Tibial artery (tissue), 4 donors: ENCODE data around the gene MLXIPL.

ENCODE experiments used
- DNase-seq, 2 donors: peaks; one replicate each; pipeline ENCODE4 v3.0.0-alpha.2; 2019
- H3K27ac ChIP-seq, 2 donors: fragments of 200-600 bp; sonication (generic) in 1 of 2; 1 replicate in 1 of 2; 2 replicates in 1 of 2; pipeline ENCODE4 v1.5.1; 2018 to 2019; ENCODE audit warnings: mild to moderate bottlenecking in 1 of 2
- H3K27me3 ChIP-seq, 2 donors: fragments of 200-600 bp; sonication (generic) in 1 of 2; one replicate each; pipeline versions ENCODE4 v1.5.1 to v1.6.0; 2016 to 2019
- H3K36me3 ChIP-seq, 3 donors: fragments of 200-600 bp; sonication (generic) in 2 of 3; one replicate each; pipeline ENCODE4 v1.5.1; 2016 to 2019; ENCODE audit warnings: mild to moderate bottlenecking in 2 of 3
- H3K4me1 ChIP-seq, 4 donors: fragments of 200-600 bp; sonication (generic) in 2 of 4; 1 replicate in 3 of 4; 2 replicates in 1 of 4; pipeline ENCODE4 v1.5.1; 2016 to 2019
- H3K4me3 ChIP-seq, 2 donors: fragments of 200-600 bp; sonication (generic) in 1 of 2; 1 replicate in 1 of 2; 2 replicates in 1 of 2; pipeline ENCODE4 v1.5.1; 2018 to 2019; ENCODE audit warnings: mild to moderate bottlenecking in 2 of 2
- H3K9me3 ChIP-seq, 3 donors: fragments of 200-600 bp; sonication (generic) in 1 of 3; one replicate each; pipeline ENCODE4 v1.5.1; 2016 to 2019
- CTCF ChIP-seq, 2 experiments: fragments of 200-600 bp in 1 of 2; fragments of 450-650 bp in 1 of 2; IDR thresholded peaks; one replicate each; pipeline ENCODE4 v1.5.1; 2017 to 2019; ENCODE audit warnings: antibody characterized with exemption in 2 of 2, mild to moderate bottlenecking in 1 of 2, moderate library complexity in 1 of 2
- intact Hi-C: fragments of 100-400 bp; cut with DNase I; formaldehyde crosslinking; loops from one replicate; pipeline ENCODE4 v1.15.0; 2023; ENCODE audit warnings: low total_unique reads

MLXIPL gene

GRCh38 chr7:73560109-73560835 is 64.0 kb downstream of the MLXIPL start:
- no peak for DNase-seq
- intact Hi-C loops = loop anchor here (2.0 kb wide), 1 partner anchor 17 kb away; no protein-coding TSS in a partner anchor
- no peak for TF ChIP-seq CTCF (IDR thresholded peaks at IDR 0.05)
- Histone ChIP-seq H3K27ac (no peak overlapping the region), H3K4me1 (peaks cover 0 to 17% (median 14%) of the 10 kb centered on the region in 4 donors), H3K4me3 (no peak overlapping the region), H3K9me3 (no peaks in the 10 kb centered on the region), H3K36me3 (no peaks in the 10 kb centered on the region), H3K27me3 (no peaks in the 10 kb centered on the region)

- H3K4me1 ChIP-seq = peaks cover 0 to 27% (median 19%) of the 10 kb centered on the region in 4 donors
- TF ChIP-seq CTCF (IDR thresholded peaks at IDR 0.05) = no peak
- peak within 1 kb of the TSS; percentile 74 to 94 for H3K4me3 ChIP-seq
- H3K27me3 ChIP-seq = no peaks in the 10 kb centered on the region
- intact Hi-C loops = no loop called here
- peak; percentile 41 to 82 for DNase-seq
- peaks cover 0 to 23% (median 6%) of the 10 kb centered on the region in 3 donors for H3K36me3 ChIP-seq
- peak within 1 kb of the TSS; percentile 90 to 100 for H3K27ac ChIP-seq
- H3K9me3 ChIP-seq = no peaks in the 10 kb centered on the region
These were observed 66.7 kb downstream of the MLXIPL start, which contains the start of gene BCL7B for GRCh38 chr7:73557397-73558257. TSS of gene BCL7B (minus strand) at chr7:73557690. CDS start at chr7:73557578, 112 bp downstream.

- Histone ChIP-seq H3K4me1 (peaks cover 0 to 27% (median 19%) of the 10 kb centered on the region in 4 donors), H3K27me3 (no peaks in the 10 kb centered on the region), H3K4me3 (peak overlapping the region; percentile 74 to 94), H3K27ac (peak overlapping the region; percentile 90 to 100), H3K36me3 (peaks cover 2 to 28% (median 10%) of the 10 kb centered on the region in 3 donors), H3K9me3 (no peaks in the 10 kb centered on the region)
- intact Hi-C loops = no loop called here
- DNase-seq = peak; percentile 94 to 97
- TF ChIP-seq CTCF (IDR thresholded peaks at IDR 0.05) = no peak
These were observed 67.3 kb downstream of the MLXIPL start for GRCh38 chr7:73557108-73557396.

- intact Hi-C loops = no loop called here
- DNase-seq = no peak
These were observed 67.9 kb downstream of the MLXIPL start for GRCh38 chr7:73556208-73557107.

More at GRCh38 chr7:73556208-73557107, 67.9 kb downstream of the MLXIPL start:
- Histone ChIP-seq H3K4me1 (peaks cover 0 to 27% (median 19%) of the 10 kb centered on the region in 4 donors), H3K4me3 (peak overlapping the region; percentile 74 to 94), H3K36me3 (peaks cover 8 to 34% (median 15%) of the 10 kb centered on the region in 3 donors), H3K27ac (peak overlapping the region; percentile 90 to 100), H3K9me3 (no peaks in the 10 kb centered on the region), H3K27me3 (no peaks in the 10 kb centered on the region)
- no peak for TF ChIP-seq CTCF (IDR thresholded peaks at IDR 0.05)
